Activated naive CD8-positive, alpha-beta T cell treated with anti-CD3 and anti-CD28 coated beads, Interleukin-2, amount 50 U/mL, for 16 hours (primary cell): ENCODE measurements around the gene RPS6KA5.
"Not testable (repeated sequence)": the region's sequence is repeated elsewhere in the genome, so short reads cannot be mapped to it uniquely, and the experiment has no call there.

Experiments used
- DNase-seq: peaks from one replicate; pipeline ENCODE4 v3.0.0-alpha.2; 2020; ENCODE audit warnings: low read depth, low spot score

Gene RPS6KA5

DNA sequence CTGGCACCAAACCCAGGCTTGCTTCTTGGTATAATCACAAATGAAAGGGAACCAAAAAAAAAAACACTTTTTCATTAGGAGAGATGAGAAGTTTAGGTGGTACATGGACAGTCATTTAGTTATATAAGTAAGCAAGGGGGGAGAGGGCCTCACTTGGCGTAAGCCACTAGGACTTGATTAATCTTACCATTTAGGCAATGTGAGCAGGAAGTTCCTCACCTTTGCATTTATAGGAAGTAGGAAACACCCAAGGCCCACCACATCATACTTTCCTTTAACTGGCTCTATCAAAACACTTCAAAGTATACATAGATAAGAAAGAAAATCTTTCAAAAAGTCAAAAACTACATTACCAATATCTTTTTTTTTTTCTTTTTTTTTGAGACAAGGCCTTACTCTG is 6.7 kb upstream of the RPS6KA5 start:
- DNase-seq = no peak

DNA sequence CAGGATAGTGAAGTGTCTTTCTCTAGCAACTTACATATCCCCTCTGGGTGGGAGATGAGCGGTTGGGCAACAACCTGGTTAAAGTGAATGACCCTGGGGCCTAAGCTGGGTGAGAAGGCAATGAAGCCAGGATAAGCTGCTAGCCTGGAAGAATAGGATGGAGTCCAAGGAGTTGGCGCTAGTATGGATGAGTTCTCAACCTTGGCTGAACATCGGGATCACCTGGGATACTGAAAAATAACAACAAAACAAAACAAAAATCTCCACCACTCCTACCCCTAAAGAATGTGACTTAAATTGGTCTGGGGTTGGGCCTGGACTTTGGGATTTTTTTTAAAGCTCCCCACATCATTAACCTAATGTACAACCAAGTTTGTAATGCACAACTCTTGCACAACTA is 4.8 kb upstream of the RPS6KA5 start:
- DNase-seq = no peak

DNA sequence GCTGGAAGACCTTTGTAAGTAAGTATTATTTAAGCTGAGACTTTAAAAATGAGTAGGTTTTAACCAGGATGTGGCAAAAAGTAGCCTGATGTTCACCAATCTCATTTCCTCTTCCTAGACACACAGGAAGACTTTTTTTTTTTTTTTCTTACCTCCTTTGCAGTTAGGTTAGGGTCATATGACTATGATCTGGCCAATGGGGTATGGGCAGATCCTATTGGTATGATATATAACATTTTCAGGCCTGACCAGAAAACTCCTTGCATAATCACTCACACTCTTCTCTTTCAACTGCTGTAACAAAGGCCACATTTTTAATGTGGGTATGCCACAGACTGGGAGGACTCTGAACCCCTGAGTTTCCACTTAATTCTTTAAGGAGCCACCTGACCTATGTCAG is 2.7 kb upstream of the RPS6KA5 start:
- DNase-seq = no peak

DNA sequence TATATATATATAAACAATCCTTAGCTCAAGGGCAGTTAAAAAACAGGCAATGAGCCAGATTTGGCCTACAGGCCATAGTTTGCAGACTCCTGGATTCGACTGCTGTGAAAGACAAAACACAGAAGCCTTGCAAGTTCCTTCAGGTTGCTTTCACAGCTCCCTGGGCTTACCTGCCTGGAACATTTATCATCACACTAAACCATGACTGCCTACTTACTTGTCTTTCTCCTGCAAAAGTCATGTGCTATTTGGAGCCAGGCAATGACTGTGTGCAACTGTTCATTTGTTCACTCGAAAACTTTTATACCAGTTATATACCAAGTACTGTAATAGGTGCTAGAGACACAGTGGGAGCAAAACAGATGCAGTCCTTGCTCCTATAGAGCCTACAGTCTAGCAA is 2.2 kb upstream of the RPS6KA5 start:
- no peak for DNase-seq

DNA sequence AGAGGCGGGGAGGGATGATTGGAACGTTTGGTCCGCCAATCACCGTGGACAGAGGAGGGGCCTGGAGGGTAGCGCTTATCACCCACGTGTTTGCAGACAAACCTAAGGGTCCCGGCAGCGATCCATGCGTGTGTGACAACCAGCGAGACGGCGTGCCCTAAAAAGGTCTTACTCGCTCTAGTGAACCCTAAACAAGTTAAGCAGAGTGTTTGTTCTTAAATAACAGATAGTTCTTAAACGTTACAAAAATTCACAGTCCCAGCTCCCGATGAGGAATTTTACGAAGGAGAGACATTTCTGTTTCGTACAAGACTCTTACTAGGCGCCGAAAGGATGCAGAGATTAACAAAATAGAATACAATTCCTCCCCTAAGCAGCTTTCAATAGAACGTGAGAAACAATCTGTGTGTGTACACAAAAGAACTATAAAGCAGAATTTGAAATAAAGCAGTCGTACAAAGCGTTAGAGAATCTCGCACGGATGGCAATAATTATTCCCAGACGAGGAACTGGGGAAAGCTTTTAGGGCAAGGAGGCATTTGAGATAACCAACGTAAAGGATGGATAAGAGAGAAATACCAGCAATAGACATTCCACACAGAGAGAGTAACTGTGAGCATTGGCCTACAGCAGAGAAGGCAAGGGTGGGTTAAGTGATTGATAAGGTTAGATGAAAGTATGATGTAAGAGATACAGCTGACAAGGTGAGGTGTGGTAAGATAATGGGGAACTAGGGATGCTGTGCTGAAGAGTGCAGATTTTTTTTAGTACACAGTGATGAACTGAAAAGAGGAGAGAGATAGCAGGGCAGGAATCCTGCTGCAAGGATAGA is 831 bp upstream of the RPS6KA5 start:
- no peak for DNase-seq

DNA sequence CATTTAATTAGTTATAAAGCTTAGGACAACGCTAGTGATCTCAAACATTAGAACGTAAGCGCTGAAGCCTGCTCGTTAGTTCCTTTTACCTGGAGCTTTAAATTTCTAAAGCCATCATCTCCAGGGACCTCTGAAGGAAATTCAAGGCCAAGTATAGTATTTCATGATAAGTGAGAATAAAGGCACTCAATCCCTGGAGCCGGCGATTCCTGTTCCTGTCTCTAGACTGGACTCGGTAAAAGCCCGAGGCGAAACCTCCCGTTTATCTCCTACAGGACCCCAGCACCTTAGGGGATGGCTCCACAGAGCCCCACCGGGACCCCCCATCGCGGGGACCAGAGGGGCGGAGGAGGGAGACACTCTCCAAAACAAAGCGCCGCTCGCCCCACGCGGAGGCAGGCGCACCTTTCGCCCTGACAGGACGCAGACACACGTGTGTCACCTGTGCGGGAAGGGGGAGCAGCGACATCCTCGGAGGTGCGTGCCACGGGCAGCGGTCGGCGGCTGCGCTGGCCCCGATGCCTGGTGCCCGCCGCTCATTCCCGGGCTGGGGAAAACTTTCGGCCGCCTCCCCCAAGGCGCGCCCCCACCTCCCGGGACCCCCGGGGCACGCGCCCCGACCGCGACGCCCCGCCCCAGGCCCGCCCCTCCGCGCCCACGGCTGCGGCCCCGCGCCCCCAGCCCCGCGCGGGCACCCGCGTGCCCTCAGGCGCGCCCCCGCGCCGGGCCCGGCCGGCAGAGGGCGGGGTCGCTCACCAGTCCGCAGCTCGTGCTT is 678 bp downstream of the RPS6KA5 start:
- DNase-seq = peak; percentile 39

DNA sequence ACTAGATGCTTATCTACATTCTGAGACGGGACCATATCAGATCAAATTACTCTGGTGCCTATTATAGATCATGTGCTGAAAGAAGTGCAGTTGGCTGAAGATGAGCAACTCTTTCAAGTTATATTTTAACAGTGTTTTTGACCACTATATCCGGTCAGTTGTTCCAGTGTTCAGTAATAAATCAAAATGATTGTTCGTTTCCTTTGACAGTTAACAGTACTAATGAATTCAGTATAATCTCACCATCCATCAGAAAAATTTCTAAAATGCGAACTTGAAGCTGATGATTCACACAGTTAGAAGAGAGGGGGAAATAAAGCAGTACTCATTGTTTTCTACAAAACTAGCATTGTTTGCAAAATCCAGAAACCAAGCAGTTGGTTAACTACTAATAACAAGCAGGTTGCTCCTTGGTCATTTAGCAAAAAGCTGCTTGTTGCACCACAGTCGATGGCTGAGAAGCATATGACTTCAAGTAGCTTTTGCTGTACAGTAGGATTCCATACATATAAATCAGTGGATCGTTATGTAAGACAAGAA is 2.3 kb downstream of the RPS6KA5 start:
- no peak for DNase-seq

DNA sequence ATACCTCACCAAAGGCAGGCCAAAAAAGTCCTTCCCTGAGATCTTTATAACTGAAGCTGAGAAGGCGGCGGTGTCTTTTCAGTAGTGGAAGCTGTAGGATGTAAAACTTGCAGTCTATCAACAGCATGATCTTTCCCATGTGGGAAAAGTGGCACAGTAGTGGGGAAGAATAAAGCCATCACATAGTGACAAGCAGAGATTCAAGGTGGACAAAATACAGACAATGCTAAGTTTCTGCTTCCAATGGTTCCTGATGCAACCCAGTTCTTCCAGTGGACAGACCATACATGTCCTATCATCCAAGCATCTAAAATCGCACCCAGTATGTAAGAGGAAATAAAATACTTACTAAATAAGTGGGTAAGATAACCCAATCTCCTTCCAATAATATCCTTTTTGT is 4.1 kb downstream of the RPS6KA5 start:
- no peak for DNase-seq

DNA sequence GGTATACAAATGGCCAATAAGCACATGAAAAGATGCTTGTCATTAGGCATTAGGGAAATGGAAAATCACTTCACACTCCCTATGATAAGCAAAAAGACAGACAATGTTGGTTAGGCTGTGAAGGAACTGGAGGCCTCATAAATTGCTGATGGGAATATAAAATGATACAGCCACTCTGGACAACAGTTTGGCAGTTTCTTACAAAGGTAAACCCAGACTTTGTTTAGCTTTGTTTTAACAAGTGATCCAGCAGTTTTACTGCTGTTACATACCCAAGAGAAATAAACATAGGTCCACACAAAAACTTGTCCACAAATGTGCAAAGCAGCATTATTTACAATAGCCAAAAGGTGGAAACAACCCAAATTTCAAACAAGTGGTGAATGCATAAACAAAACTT is 5.4 kb downstream of the RPS6KA5 start:
- no peak for DNase-seq

DNA sequence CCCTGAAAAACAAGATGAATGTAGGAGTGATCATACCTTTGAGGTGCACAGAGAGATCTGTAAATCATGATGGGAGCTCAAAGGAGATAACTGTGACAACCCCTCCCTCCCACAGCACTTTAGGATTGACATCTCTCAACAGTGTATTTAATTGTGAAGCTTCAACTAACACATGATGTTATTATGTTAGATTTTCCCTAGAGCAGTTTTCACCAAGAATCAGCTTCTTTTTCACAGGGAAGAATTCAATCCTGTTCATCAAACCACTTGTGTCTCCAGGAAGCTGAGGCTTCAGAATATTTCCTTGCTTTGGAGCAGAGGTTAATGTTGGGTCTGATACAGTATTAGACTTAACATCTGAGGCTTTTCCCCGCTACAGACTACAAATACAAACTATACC is 11.8 kb downstream of the RPS6KA5 start:
- DNase-seq = no peak

DNA sequence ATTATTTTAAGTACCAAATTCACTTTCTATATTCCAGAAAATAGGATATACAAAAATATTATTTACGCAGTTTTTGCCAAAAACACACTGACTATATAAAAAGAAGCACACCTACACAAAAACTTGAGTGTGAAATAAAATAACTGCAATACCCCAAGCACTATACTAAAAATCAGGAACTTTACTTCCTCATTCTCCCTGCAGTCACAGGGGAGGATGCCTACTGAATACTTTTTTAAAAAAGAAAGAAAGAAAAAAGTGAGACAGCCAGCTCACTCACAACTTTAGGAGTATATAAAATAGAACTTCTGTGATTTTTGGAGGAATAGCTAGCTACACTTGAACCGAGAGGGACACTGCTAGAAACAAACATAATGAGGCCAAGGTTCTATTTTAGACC is 12.2 kb downstream of the RPS6KA5 start:
- no peak for DNase-seq

DNA sequence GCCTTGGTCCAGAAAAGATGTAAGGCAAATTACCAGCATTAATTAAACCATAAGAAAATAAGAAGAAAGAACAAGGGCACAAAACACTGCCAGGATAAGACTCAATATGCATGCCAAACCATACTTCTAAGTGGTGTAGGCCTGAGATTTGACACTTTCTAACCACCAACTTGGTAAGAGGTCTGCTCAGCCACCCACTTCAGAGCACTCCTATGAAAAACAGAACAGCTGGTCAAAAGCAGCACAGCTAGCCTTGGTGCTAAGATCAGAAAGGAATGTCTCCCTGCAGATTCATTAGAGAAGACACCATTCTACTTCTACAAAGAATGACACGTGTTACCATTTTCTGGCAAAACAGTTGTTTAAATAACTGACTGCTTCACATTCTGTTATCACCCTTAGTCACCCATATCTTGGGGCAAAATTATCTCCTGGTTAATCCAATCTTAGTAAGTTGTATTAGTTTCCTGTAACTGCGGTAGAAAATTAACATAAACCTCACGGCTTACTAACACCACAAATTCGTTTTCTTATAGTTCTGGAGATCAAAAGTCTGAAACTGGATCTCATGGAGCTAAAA is 13.2 kb downstream of the RPS6KA5 start:
- DNase-seq = no peak

DNA sequence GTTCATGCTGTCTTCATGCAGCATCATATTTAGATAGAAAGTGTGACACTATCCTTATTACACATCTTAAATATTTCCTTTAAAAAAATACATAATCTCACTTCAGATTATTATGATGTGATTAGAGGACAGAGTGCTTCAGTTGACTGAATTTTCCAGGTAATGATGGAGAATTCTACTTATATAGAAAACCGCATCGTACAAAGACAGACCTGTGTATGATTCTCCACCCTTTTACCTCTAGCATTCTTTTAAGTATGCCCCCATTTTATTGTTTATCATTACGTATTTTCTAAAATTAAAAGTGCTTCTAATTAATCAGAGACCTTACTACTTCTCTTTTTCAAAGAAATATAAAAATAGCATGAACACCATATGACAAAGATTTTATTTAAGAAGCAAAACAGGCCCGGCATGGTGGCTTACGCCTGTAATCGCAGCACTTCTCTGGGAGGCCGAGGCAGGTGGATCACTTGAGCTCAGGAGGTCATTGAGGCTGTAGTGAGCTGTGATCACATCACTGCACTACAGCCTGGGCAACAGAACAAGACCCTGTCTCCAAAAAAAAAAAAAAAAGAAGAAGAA is 13.9 kb downstream of the RPS6KA5 start:
- no peak for DNase-seq

DNA sequence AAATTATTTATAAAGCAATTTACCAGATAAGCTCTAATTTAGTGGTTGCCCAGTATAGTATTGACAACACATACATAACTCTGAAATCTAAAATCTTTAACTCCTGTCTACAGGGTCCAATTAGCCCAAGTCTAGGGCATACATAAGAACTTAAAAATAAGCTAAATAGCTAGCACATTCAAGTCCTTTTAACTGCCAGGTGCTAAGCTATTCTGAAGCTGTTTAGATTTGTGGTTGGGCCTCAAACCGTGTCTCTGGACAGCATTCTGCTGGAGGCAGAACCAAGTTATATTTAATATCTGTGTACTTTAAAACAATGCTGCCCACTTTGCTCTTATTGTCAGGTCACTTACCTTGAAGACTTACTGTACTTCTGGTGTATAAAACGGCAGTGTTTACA is 19.0 kb downstream of the RPS6KA5 start:
- no peak for DNase-seq

DNA sequence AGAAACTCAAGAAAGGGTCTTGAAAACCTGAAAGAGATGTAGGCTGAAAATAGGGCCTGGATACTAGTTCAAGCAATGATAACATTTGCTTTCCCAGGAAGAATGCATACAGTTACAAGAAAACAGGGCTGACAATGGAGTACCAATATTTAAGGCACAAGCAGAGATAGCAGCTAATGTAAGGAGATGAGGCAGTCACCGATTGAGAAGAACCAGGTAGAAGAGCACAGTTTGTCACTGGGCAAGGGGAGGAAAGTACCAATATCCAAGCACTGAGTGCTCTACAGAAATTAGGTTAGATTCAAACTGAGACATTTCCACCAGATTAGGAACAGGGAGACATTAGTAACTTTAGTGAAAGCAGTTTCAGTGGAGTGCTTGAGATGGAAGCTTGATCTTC is 19.9 kb downstream of the RPS6KA5 start:
- no peak for DNase-seq

DNA sequence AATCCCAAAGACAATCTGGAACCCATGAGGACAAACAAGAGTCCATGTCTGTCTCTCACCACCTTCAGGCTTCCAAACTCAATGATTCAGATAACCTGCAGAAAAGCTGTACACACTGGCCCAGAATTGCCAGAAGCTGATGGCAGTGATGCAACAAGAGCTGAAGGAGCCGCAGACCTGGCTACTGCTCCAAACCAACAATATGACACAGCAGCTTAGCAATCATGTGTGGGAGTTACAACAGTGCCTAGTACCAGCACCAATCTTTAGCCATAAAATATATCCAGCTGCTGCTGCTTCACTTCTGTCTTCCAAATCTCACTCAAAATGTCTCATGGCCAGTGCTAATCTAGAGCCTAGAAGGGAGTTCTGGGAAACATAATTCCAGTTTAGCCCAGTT is 22.0 kb downstream of the RPS6KA5 start:
- DNase-seq = no peak

DNA sequence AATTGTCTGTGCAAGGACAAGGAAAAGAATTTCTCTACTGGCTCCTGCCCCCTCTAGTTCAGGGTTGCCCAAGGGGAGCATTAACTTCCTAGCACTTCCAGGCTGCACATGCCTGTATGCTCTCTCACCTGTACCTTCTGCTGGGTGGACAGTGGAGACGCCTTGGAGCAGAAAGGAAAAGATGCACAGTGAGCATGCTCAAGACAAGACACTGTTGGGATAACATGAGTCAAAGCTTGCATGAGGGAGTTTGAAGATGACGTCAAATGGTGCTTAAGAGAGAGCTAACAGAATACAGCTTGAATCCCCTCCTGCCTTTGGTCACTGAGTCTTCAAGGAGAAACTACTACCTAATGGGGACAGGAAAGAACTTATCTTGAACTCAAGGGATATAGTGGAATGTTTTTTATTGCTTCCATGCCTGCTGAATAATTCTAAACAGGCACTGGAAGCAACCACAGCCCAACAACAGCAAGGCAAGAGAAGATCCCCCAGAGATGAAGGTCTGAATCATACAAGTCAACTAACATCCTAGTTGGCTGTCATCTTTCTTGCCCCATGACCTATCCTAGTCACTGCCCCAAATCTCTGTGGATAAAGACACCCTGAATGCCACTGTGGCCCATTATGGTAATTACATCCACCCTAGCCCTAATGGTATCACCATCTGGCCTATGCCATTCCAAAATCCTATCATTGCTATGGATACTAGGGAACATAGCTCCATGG is 23.5 kb downstream of the RPS6KA5 start:
- no peak for DNase-seq

DNA sequence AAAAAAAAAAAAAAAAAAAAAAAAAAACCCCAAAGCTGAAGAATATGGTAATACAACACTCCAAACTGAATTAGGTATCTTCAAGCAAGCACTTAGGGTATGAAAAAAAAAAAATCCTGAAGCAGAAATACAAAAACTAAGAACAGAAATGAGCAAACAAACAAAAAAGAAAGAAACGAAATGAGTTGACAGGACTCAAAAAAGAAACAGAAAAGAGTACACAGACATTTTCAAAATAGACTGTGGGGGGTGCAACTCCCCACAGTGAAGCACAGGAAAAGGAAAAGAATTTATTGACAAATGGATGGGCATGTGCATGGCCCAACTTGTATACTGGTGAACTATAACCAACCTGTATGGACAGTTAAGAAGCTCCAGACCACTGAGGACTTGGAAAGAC is 24.6 kb downstream of the RPS6KA5 start:
- DNase-seq = no peak

DNA sequence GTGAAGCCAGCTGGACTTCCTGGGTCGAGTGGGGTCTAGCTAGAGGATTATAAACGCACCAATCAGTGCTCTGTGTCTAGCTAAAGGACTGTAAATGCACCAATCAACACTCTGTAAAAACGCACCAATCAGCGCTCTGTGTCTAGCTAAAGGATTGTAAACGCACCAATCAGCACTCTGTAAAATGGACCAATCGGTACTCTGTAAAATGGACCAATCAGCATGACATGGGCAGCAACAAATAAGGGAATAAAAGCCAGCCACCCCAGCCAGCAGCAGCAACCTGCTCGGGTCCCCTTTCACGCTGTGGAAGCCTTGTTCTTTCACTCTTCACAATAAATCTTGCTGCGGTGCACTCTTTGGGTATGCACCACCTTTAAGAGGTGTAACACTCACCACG is 26.1 kb downstream of the RPS6KA5 start:
- not testable (repeated sequence) for DNase-seq

DNA sequence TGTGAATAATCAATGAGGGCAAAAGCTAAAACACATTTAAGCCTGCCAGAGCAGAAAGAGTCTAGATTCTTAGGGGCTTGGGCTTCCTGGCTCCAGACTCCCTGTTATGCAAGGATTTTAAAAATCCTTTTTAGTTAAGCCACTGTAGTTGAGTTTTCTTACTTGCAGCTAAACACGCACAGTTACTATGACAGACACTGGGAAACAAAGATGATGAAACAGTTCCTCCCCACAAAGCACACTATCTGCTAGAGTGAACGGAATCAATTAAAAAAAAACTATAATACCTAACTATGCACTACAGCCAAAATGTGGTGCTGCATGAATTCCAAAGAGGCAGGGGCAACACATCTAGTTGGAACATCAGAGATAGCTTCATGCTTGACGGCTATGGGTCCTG is 28.2 kb downstream of the RPS6KA5 start:
- DNase-seq = no peak

DNA sequence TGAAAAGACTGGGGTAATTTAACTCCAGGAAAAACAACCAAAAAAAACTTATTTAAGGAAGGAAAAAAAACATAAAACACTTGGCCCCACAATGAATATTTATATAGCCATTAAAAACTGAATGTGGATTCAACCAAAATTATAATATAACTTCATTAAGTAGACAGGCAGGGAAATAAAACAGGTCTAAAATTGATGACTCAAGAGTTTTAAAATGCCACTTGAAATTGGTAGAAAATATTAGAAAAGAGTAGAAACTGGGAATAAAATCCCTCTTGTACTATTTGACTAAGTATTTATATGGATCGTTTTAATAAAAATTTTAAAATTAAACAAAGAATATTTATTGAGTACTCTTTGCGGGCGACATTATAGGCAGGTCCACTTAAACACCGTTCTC is 28.8 kb downstream of the RPS6KA5 start:
- DNase-seq = no peak
